ELR (cell line): ENCODE measurements around the gene HNF1A.
"Not testable (repeated sequence)": the region's sequence is repeated elsewhere in the genome, so short reads cannot be mapped to it uniquely, and the experiment has no call there.

Source experiments
- DNase-seq: peaks from one replicate; pipeline ENCODE4 v3.0.0-alpha.2; 2015; ENCODE audit warnings: low read depth

The HNF1A gene, protein sequence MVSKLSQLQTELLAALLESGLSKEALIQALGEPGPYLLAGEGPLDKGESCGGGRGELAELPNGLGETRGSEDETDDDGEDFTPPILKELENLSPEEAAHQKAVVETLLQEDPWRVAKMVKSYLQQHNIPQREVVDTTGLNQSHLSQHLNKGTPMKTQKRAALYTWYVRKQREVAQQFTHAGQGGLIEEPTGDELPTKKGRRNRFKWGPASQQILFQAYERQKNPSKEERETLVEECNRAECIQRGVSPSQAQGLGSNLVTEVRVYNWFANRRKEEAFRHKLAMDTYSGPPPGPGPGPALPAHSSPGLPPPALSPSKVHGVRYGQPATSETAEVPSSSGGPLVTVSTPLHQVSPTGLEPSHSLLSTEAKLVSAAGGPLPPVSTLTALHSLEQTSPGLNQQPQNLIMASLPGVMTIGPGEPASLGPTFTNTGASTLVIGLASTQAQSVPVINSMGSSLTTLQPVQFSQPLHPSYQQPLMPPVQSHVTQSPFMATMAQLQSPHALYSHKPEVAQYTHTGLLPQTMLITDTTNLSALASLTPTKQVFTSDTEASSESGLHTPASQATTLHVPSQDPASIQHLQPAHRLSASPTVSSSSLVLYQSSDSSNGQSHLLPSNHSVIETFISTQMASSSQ

GRCh38 chr12:120978296-120979219, at the start of gene HNF1A:
Gene HNF1A (plus strand): TSS chr12:120978543. CDS start chr12:120978769, 226 bp downstream.
- DNase-seq = no peak

DNA sequence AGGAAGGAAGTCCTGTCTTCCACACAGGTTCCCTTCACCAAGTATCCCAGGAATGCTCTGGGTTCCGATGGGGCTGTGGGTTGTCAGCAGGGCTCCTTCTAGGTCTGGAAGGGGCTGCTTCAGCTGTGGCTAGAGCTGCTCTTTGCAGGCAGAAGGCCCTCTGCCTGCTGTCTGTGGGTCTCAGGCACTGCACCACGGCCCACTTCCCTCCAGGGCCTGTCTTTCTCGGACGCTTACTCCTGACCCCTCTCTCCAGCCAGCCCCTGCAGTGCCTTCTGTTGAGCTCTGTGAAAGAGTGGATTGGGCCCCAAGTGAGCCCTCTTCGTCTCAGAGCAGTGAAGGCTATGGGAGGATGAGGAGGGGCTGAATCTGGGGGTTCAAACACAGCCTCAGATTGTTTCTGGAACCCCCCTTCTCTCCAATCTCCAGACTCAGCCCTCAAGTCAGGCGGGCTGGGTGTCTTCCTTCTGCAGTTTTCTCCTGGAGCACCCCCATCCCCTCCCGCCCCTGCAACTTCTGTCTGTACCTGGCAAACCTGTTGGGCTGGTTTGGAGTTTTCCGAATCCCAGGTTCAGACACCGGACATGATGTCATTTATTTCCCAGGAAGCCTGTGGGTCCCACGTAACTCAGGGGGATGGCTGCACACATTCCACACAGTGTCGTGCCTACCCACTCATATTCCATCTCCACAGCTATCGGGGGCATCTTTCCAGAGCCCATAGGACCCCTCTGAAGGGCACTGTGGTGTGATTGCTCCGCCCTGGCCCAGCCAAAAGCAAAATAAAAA, 49.3 kb upstream of the HNF1A start:
- DNase-seq = no peak

- DNase-seq = no peak
Observed at GRCh38 chr12:120930032-120930431, 48.3 kb upstream of the HNF1A start.

GRCh38 chr12:120932058-120932457, 46.3 kb upstream of the HNF1A start:
- DNase-seq = no peak

- DNase-seq = no peak
Observed at GRCh38 chr12:120932956-120933526, 45.3 kb upstream of the HNF1A start.

DNA sequence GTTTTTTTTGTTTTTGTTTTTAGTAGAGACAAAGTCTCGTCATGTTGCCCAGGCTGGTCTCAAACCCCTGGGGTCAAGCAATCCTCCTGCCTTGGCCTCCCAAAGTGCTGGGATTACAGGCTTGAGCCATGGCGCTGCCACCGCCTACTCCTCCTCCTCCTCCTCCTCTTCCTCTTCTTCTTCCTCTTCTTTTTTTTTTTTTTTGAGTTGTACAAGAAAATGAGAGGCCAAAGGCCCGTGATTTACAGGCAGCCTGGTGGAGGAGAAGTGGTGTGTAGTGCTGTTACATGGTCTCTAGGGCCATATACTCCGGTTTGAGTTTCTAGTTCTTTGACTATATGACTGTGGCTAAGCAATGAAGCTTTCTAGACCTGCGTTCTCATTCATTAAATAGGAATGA, 44.6 kb upstream of the HNF1A start:
- DNase-seq = no peak

- no peak for DNase-seq
Observed at GRCh38 chr12:120936197-120936596, 42.1 kb upstream of the HNF1A start.

GRCh38 chr12:120938496-120938895, 39.8 kb upstream of the HNF1A start:
- no peak for DNase-seq

DNA sequence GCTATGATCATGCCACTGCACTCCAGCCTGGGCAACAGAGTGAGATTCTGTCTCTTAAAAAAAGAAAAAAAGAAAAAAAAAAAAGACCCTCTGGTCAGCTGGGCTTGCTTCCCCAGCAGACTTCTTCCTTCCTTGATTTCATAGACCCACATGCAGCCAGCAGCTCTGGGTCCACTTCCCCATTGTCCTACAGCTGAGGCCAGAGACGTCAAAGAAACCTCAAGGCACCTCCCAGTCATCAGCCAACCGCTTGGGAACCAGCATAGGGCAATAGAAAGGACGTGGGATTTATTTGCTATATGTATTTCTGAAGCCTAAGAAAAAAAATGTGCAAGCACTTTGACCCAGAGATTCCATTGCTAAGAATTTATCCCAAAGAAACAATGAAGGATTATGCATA, 38.8 kb upstream of the HNF1A start:
- no peak for DNase-seq

DNA sequence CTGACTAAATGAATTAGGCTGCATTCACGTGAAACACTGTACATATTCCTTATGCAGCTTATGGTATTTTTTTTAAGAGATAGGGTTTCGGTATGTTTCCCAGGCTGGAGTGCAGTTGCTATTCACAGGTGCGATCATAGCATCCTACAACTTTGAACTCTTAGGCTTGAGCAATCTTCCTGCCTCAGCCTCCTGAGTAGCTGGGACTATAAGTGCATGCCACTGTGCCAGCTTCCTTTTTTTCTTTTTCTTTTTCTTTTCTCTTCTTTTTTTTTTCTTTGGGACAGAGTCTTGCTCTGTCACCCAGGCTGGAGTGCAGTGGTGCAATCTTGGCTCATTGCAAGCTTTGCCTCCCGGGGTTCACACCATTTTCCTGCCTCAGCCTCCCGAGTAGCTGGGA, 38.3 kb upstream of the HNF1A start:
- no peak for DNase-seq

- peak; percentile 24 for DNase-seq
Observed at GRCh38 chr12:120940799-120941198, 37.5 kb upstream of the HNF1A start.

GRCh38 chr12:120941412-120941811, 36.9 kb upstream of the HNF1A start:
- no peak for DNase-seq

DNA sequence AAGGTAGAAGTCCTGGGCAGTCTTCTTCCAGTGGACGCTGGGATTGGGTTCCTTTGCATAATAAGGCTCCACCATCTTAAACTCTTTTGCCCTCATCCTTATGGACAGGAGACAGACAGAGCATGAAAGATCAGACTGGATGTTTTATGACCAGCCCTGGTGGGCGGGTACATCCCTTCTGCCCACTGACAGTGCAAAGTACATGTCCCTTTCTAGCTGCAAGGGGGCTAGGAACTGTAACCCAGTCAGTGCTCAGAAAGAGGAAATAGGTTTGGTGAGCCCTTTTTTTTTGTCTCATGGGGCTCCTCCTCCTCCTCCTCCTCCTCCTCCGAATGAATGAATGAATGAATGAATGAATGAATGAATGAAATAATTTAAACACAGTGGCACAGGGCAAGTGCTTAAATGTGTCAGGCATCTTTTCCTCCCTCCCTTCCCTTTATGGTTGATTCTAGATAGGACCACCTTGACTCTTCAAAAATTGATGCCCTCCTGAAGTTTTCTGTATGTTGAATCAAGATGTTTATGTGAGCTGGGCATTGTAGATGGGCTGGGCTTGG, 36.4 kb upstream of the HNF1A start:
- DNase-seq = no peak

- DNase-seq = no peak
Observed at GRCh38 chr12:120943482-120943881, 34.9 kb upstream of the HNF1A start.

GRCh38 chr12:120944645-120945217, 33.6 kb upstream of the HNF1A start:
- DNase-seq = peak; percentile 64

GRCh38 chr12:120945516-120945915, 32.8 kb upstream of the HNF1A start:
- DNase-seq = not testable (repeated sequence)

- DNase-seq = not testable (repeated sequence)
Observed at GRCh38 chr12:120950260-120950799, 28.0 kb upstream of the HNF1A start.

DNA sequence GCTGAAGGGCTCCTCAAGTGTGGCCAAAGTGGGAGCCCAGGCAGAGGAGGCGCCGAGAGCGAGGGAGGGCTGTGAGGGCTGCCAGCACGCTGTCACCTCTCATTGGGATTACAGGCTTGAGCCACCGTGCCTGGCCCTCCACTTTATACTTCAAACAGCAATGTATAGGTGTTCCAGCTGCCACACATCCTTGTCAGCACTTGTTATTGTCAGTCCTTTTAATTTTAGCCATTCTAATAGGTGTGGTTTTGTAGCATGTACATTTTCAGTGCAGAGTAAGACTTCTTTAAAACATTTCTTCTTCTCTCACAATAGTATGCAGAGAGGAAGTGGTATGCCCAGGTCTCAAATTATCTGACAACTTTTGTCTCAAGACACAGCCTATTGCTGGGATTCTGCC, 27.5 kb upstream of the HNF1A start:
- DNase-seq = no peak

GRCh38 chr12:120955232-120955631, 23.1 kb upstream of the HNF1A start:
- DNase-seq = no peak

- DNase-seq = no peak
Observed at GRCh38 chr12:120956579-120957300, 21.6 kb upstream of the HNF1A start.
